Measurements from ENCODE around the gene REPS1. TPM values are rescaled to one million over a fixed set of nuclear protein-coding genes. Genes with fewer than 3 reads are reported as not detected.

Gene REPS1
- total RNA-seq, 1 experiment from 2014 or later = 27.4 TPM

DNA sequence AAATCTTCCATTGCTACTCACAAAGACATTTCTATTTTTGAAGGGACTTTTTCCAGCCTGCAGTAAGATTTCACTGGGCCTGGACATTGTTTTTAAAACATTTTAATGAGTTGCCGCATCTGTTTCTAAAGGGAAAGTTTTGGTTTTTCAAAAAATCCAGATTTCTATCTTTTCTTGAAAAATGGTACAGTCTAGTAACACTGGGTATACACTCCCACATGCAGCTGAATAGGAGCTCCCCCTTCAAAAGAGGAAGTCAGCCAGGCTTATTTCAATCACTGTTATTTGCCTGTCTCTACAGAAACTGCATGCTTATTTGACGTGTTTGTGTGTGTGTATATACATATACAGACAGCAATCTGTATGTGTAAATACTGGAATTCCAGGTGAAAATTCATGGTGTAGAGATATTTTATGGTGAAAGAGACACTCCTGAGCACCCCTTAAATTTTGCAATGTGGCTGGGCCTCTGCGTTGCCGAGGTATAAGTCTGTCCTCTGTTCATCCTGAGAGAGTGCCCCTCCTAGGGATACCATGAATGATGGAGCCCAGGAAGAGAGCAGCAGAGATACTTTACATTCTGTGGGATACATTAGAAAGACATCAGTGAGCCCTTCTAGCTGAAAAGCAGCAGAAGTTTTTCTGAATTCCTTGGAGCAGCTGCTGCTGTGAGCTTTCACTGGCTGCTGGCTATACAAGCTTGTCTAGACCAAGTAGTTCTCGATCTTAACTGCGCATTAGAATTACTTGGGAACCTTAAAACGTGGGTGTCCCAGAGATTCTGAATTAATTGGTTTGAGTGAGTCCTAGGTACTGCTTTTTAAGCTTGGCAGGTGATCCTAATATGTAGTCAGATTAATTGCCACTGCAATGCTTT, 28.5 kb upstream of the REPS1 start:
- H4K20me1 ChIP-seq (ENCODE audit: low read length) = no peaks in the 10 kb centered on the region
- no peaks in the 10 kb centered on the region for H3K36me3 ChIP-seq (ENCODE audit: low read depth, low read length)
- no peaks in the 10 kb centered on the region for H3K4me1 ChIP-seq (ENCODE audit: insufficient read depth, low read length)
- H3K27me3 ChIP-seq (ENCODE audit: low read length) = no peaks in the 10 kb centered on the region
- no peaks in the 10 kb centered on the region for H3F3A ChIP-seq (ENCODE audit: low read length, unreplicated experiment)
- no peaks in the 10 kb centered on the region for H3K9me2 ChIP-seq (replicated peaks; ENCODE audit: low read length)
- no peak overlapping the region for H2AFZ ChIP-seq (ENCODE audit: low read length)
- H3K9me3 ChIP-seq (ENCODE audit: low read length) = no peaks in the 10 kb centered on the region
- CTCF ChIA-PET = no interaction called here
- H3K79me2 ChIP-seq (ENCODE audit: low read length) = no peaks in the 10 kb centered on the region
- H3K4me3 ChIP-seq (ENCODE audit: low read length) = no peak overlapping the region
- intact Hi-C loops (cut with micrococcal nuclease) = no loop called here
- BruUV-seq (replicated peaks) = no TSS peak
- POLR2A ChIA-PET (ENCODE audit: unreplicated experiment) = no interaction called here
- no peak overlapping the region for H3K27ac ChIP-seq (ENCODE audit: low read length)
- DNase-seq (no peak), ATAC-seq (no peak)
- TF ChIP-seq EZH2 (IDR thresholded peaks at IDR 0.05; ENCODE audit: low read length, unreplicated experiment) (no peak), EZH2phosphoT487 (IDR thresholded peaks at IDR 0.05; ENCODE audit: borderline replicate concordance, low read length) (no peak)
- TF ChIP-seq, protein P1, sequence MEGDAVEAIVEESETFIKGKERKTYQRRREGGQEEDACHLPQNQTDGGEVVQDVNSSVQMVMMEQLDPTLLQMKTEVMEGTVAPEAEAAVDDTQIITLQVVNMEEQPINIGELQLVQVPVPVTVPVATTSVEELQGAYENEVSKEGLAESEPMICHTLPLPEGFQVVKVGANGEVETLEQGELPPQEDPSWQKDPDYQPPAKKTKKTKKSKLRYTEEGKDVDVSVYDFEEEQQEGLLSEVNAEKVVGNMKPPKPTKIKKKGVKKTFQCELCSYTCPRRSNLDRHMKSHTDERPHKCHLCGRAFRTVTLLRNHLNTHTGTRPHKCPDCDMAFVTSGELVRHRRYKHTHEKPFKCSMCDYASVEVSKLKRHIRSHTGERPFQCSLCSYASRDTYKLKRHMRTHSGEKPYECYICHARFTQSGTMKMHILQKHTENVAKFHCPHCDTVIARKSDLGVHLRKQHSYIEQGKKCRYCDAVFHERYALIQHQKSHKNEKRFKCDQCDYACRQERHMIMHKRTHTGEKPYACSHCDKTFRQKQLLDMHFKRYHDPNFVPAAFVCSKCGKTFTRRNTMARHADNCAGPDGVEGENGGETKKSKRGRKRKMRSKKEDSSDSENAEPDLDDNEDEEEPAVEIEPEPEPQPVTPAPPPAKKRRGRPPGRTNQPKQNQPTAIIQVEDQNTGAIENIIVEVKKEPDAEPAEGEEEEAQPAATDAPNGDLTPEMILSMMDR (conservative IDR thresholded peaks at IDR 0.05; ENCODE audit: low read depth, low read length) = no peak
- H3K4me2 ChIP-seq (ENCODE audit: low read length) = no peak overlapping the region
- H3K9ac ChIP-seq (ENCODE audit: low read length) = no peak overlapping the region

- TF ChIP-seq EZH2 (IDR thresholded peaks at IDR 0.05; ENCODE audit: low read length, unreplicated experiment) (no peak), EZH2phosphoT487 (IDR thresholded peaks at IDR 0.05; ENCODE audit: borderline replicate concordance, low read length) (no peak)
- TF ChIP-seq, protein P1 (conservative IDR thresholded peaks at IDR 0.05; ENCODE audit: low read depth, low read length) = no peak
- Histone ChIP-seq H3K4me2 (ENCODE audit: low read length) (no peak overlapping the region), H3K4me3 (ENCODE audit: low read length) (no peak overlapping the region), H3K9me2 (replicated peaks; ENCODE audit: low read length) (no peaks in the 10 kb centered on the region), H3F3A (ENCODE audit: low read length, unreplicated experiment) (no peaks in the 10 kb centered on the region), H3K9me3 (ENCODE audit: low read length) (no peaks in the 10 kb centered on the region), H4K20me1 (ENCODE audit: low read length) (no peaks in the 10 kb centered on the region), H3K4me1 (ENCODE audit: insufficient read depth, low read length) (no peaks in the 10 kb centered on the region), H3K36me3 (ENCODE audit: low read depth, low read length) (no peaks in the 10 kb centered on the region), H3K9ac (ENCODE audit: low read length) (no peak overlapping the region), H3K27me3 (ENCODE audit: low read length) (no peaks in the 10 kb centered on the region), H3K79me2 (ENCODE audit: low read length) (no peaks in the 10 kb centered on the region), H2AFZ (ENCODE audit: low read length) (no peak overlapping the region), H3K27ac (ENCODE audit: low read length) (no peak overlapping the region)
- no peak for ATAC-seq
- CTCF ChIA-PET = no interaction called here
- POLR2A ChIA-PET (ENCODE audit: unreplicated experiment) = no interaction called here
- BruUV-seq (replicated peaks) = no TSS peak
- intact Hi-C loops (cut with micrococcal nuclease) = no loop called here
- DNase-seq = no peak
These were observed 26.9 kb upstream of the REPS1 start for GRCh38 chr6:139014945-139015344.

- H3K9me3 ChIP-seq (ENCODE audit: low read length) = no peaks in the 10 kb centered on the region
- no peak overlapping the region for H3K27ac ChIP-seq (ENCODE audit: low read length)
- H3K79me2 ChIP-seq (ENCODE audit: low read length) = no peaks in the 10 kb centered on the region
- H3K9me2 ChIP-seq (replicated peaks; ENCODE audit: low read length) = no peaks in the 10 kb centered on the region
- ATAC-seq (no peak), DNase-seq (no peak)
- no peak overlapping the region for H3K9ac ChIP-seq (ENCODE audit: low read length)
- POLR2A ChIA-PET (ENCODE audit: unreplicated experiment) = no interaction called here
- no peak overlapping the region for H3K4me2 ChIP-seq (ENCODE audit: low read length)
- BruUV-seq (replicated peaks) = no TSS peak
- H2AFZ ChIP-seq (ENCODE audit: low read length) = no peak overlapping the region
- no peaks in the 10 kb centered on the region for H4K20me1 ChIP-seq (ENCODE audit: low read length)
- CTCF ChIA-PET = no interaction called here
- H3K27me3 ChIP-seq (ENCODE audit: low read length) = no peaks in the 10 kb centered on the region
- H3K4me3 ChIP-seq (ENCODE audit: low read length) = no peak overlapping the region
- no peaks in the 10 kb centered on the region for H3F3A ChIP-seq (ENCODE audit: low read length, unreplicated experiment)
- TF ChIP-seq EZH2 (IDR thresholded peaks at IDR 0.05; ENCODE audit: low read length, unreplicated experiment) (no peak), EZH2phosphoT487 (IDR thresholded peaks at IDR 0.05; ENCODE audit: borderline replicate concordance, low read length) (no peak)
- TF ChIP-seq, protein P1 (conservative IDR thresholded peaks at IDR 0.05; ENCODE audit: low read depth, low read length) = no peak
- H3K4me1 ChIP-seq (ENCODE audit: insufficient read depth, low read length) = no peaks in the 10 kb centered on the region
- no peaks in the 10 kb centered on the region for H3K36me3 ChIP-seq (ENCODE audit: low read depth, low read length)
- intact Hi-C loops (cut with micrococcal nuclease) = no loop called here
These were observed 25.2 kb upstream of the REPS1 start for GRCh38 chr6:139013185-139013800.

Measured in PC-3 (cell line).